MM.1S (cell line): ENCODE results near the gene ERCC6L2.

Experiments
- DNase-seq: peaks from one replicate; pipeline ENCODE4 v3.0.0-alpha.2; 2015
- H2AFZ ChIP-seq: fragments of 300-600 bp; sonication (generic); 2 replicates; pipeline ENCODE4 v1.6.0; 2016; ENCODE audit warnings: antibody characterized with exemption, low read length
- H3F3A ChIP-seq: fragments of 300-600 bp; sonication (generic); 2 replicates; pipeline ENCODE4 v1.6.1; 2016; ENCODE audit warnings: mild to moderate bottlenecking, antibody characterized with exemption, low read length, moderate library complexity, mixed read lengths; ENCODE audit not compliant: insufficient read depth
- H3K27ac ChIP-seq: fragments of 300-600 bp; sonication (generic); 2 replicates; pipeline ENCODE4 v1.5.1; 2016; ENCODE audit warnings: mild to moderate bottlenecking, low read length
- H3K27me3 ChIP-seq: fragments of 300-600 bp; sonication (generic); replicated peaks from 2 replicates; pipeline ENCODE4 v1.6.0; 2016; ENCODE audit warnings: low read length; ENCODE audit not compliant: insufficient read depth
- H3K36me3 ChIP-seq: fragments of 300-600 bp; sonication (generic); replicated peaks from 2 replicates; pipeline ENCODE4 v1.6.1; 2016; ENCODE audit warnings: mild to moderate bottlenecking, low read length, mixed read lengths; ENCODE audit not compliant: insufficient read depth
- H3K4me1 ChIP-seq: fragments of 300-600 bp; sonication (generic); 2 replicates; pipeline ENCODE4 v1.6.1; 2016; ENCODE audit warnings: low read length, mixed read lengths
- H3K4me2 ChIP-seq: fragments of 300-600 bp; sonication (generic); 2 replicates; pipeline ENCODE4 v1.6.0; 2016; ENCODE audit warnings: low read depth, low read length
- H3K4me3 ChIP-seq: fragments of 300-600 bp; sonication (generic); 2 replicates; pipeline ENCODE4 v1.5.1; 2016; ENCODE audit warnings: low read length, mixed read lengths
- H3K79me2 ChIP-seq: fragments of 300-600 bp; sonication (generic); 2 replicates; pipeline ENCODE4 v1.6.1; 2016; ENCODE audit warnings: mixed run types, low read length, mixed read lengths
- H3K9ac ChIP-seq: fragments of 300-600 bp; sonication (generic); 2 replicates; pipeline ENCODE4 v1.6.1; 2016; ENCODE audit warnings: low read length, mixed read lengths
- H3K9me2 ChIP-seq: fragments of 300-600 bp; sonication (generic); replicated peaks from 2 replicates; pipeline ENCODE4 v1.6.1; 2016; ENCODE audit warnings: mild to moderate bottlenecking, low read length, mixed read lengths; ENCODE audit not compliant: insufficient read depth
- H3K9me3 ChIP-seq: fragments of 300-600 bp; sonication (generic); replicated peaks from 2 replicates; pipeline ENCODE4 v1.6.1; 2016; ENCODE audit warnings: mild to moderate bottlenecking, low read length, mixed read lengths; ENCODE audit not compliant: insufficient read depth
- H4K20me1 ChIP-seq: fragments of 300-600 bp; sonication (generic); 2 replicates; pipeline ENCODE4 v1.6.1; 2016; ENCODE audit warnings: mild to moderate bottlenecking, low read length, moderate library complexity, mixed read lengths; ENCODE audit not compliant: insufficient read depth
- EZH2 ChIP-seq: fragments of 300-600 bp; sonication (generic); optimal IDR thresholded peaks from 2 replicates; pipeline ENCODE3; 2017; ENCODE audit warnings: low read depth, mild to moderate bottlenecking, antibody characterized with exemption, low read length, mixed read lengths
- EZH2phosphoT487 ChIP-seq: fragments of 300-600 bp; sonication (generic); IDR thresholded peaks from 2 replicates; pipeline ENCODE4 v1.6.1; 2018; ENCODE audit warnings: antibody characterized with exemption, low read length
- TF ChIP-seq, protein P1 (sequence below): fragments of 300-600 bp; sonication (generic); IDR thresholded peaks from 2 replicates; pipeline ENCODE4 v1.5.1; 2016; ENCODE audit warnings: antibody characterized with exemption, low read length, mixed read lengths

The ERCC6L2 gene

DNA sequence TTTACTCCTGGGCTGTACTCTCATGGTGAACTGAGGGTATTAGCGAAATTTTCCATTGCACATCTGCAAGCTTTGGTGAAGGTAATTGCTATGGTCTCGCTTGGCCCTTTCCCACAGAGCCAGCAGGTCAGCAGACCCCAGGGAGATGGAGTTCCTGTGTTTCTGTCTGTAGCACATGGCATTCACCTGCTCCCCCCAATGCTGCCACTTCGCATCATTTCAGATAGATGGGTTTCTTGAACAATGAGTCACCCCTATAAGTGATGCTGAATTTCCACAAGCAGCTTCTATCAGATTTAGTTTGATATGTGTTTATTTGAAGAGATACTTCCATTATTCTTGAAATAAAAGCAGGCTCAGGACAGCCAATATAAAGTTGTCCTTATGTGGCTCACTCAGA, 117.8 kb downstream of the ERCC6L2 start:
- H4K20me1 ChIP-seq, result no peaks in the 10 kb centered on the region

DNA sequence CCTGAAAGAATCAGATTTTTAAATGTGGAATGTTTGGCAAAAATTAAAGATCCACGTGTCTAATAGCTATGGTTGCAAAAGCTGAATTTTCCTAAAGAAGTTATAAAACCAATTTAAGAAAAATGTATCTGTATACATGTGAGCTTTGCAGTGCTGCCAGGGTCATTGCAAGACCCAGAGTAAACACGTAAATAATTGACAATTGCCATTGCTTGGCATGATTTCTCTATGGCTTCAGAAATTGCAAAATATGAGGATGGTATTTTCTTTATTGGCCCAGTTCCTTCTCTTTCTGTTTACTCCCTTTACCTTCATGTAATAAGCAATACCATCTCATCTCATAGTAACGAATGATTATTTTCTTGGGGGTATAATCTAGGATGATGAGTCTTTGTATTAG, 123.9 kb downstream of the ERCC6L2 start:
- H4K20me1 ChIP-seq, result no peaks in the 10 kb centered on the region
- H3K4me3 ChIP-seq, result no peak overlapping the region
- H3K9ac ChIP-seq, result no peak overlapping the region
- no peaks in the 10 kb centered on the region for H3K9me3 ChIP-seq
- H3K27ac ChIP-seq, result no peak overlapping the region
- no peaks in the 10 kb centered on the region for H3K79me2 ChIP-seq
- no peaks in the 10 kb centered on the region for H3K9me2 ChIP-seq
- TF ChIP-seq EZH2phosphoT487, result no peak
- TF ChIP-seq EZH2, result no peak
- TF ChIP-seq, protein P1, sequence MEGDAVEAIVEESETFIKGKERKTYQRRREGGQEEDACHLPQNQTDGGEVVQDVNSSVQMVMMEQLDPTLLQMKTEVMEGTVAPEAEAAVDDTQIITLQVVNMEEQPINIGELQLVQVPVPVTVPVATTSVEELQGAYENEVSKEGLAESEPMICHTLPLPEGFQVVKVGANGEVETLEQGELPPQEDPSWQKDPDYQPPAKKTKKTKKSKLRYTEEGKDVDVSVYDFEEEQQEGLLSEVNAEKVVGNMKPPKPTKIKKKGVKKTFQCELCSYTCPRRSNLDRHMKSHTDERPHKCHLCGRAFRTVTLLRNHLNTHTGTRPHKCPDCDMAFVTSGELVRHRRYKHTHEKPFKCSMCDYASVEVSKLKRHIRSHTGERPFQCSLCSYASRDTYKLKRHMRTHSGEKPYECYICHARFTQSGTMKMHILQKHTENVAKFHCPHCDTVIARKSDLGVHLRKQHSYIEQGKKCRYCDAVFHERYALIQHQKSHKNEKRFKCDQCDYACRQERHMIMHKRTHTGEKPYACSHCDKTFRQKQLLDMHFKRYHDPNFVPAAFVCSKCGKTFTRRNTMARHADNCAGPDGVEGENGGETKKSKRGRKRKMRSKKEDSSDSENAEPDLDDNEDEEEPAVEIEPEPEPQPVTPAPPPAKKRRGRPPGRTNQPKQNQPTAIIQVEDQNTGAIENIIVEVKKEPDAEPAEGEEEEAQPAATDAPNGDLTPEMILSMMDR, result no peak
- no peak overlapping the region for H3K4me2 ChIP-seq
- H3K36me3 ChIP-seq, result no peaks in the 10 kb centered on the region
- no peak overlapping the region for H2AFZ ChIP-seq
- no peak for DNase-seq
- H3K4me1 ChIP-seq, result no peaks in the 10 kb centered on the region
- no peaks in the 10 kb centered on the region for H3K27me3 ChIP-seq
- H3F3A ChIP-seq, result no peaks in the 10 kb centered on the region

More for the DNA sequence above, 117.8 kb downstream of the ERCC6L2 start:
- no peak overlapping the region for H3K4me2 ChIP-seq
- H3F3A ChIP-seq, result no peaks in the 10 kb centered on the region
- no peaks in the 10 kb centered on the region for H3K4me1 ChIP-seq
- TF ChIP-seq, protein P1, result no peak
- TF ChIP-seq EZH2phosphoT487 (no peak), EZH2 (no peak)
- H3K79me2 ChIP-seq, result no peaks in the 10 kb centered on the region
- H2AFZ ChIP-seq, result no peak overlapping the region
- no peak for DNase-seq
- no peaks in the 10 kb centered on the region for H3K27me3 ChIP-seq
- no peaks in the 10 kb centered on the region for H3K9me3 ChIP-seq
- no peaks in the 10 kb centered on the region for H3K9me2 ChIP-seq
- no peak overlapping the region for H3K9ac ChIP-seq
- no peaks in the 10 kb centered on the region for H3K36me3 ChIP-seq
- no peak overlapping the region for H3K4me3 ChIP-seq
- H3K27ac ChIP-seq, result no peak overlapping the region

DNA sequence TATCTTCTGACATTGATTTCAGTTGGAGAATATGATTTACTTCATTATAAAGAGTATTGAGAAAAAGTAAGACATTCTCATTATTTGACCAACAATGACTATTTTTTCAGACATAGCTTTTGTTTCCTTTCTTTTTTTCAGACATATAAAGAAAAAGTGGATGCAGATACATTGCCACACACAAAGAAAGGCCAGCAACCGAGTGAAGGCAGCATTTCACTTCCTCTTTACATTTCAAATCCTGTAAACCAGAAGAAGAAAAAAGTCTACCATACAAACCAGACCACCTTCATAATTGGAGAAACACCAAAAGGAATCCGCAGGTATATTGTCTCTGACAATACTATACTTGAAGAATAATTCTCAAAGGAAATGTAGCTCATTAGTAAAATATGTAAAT, 128.9 kb downstream of the ERCC6L2 start:
- H3K9me3 ChIP-seq, result no peaks in the 10 kb centered on the region
- no peaks in the 10 kb centered on the region for H3F3A ChIP-seq
- H2AFZ ChIP-seq, result no peak overlapping the region
- no peak overlapping the region for H3K9ac ChIP-seq
- TF ChIP-seq EZH2 (no peak), EZH2phosphoT487 (no peak)
- TF ChIP-seq, protein P1, result no peak
- H3K36me3 ChIP-seq, result no peaks in the 10 kb centered on the region
- H3K27me3 ChIP-seq, result no peaks in the 10 kb centered on the region
- H3K4me1 ChIP-seq, result no peaks in the 10 kb centered on the region
- no peak overlapping the region for H3K4me3 ChIP-seq
- no peaks in the 10 kb centered on the region for H3K9me2 ChIP-seq
- no peaks in the 10 kb centered on the region for H4K20me1 ChIP-seq
- H3K27ac ChIP-seq, result no peak overlapping the region
- no peak overlapping the region for H3K4me2 ChIP-seq
- DNase-seq, result no peak
- no peaks in the 10 kb centered on the region for H3K79me2 ChIP-seq
